H1 (cell line): ENCODE results near the gene ZNF358. TPM values are rescaled to one million over a fixed set of nuclear protein-coding genes. Genes with fewer than 3 reads are reported as not detected.

ENCODE experiments used
- CTCF ChIA-PET: fragments of 300-600 bp; sonication (Branson Sonifier 250); formaldehyde crosslinking; loops from one replicate; lab custom pipeline; 2021; ENCODE audit not compliant: partially characterized antibody; lab: Charles Lee
- POLR2A ChIA-PET: fragments of 300-600 bp; sonication (Branson Sonifier 250); formaldehyde crosslinking; loops from one replicate; lab custom pipeline; 2021; ENCODE audit warnings: inconsistent platforms; ENCODE audit not compliant: partially characterized antibody; lab: Charles Lee
- DNase-seq, 2 experiments: peaks; one replicate each; pipeline versions ENCODE4 v3.0.0 to v3.0.0-alpha.2; 2010 to 2022; ENCODE audit warnings: low spot score in 2 of 2, low read depth in 1 of 2, mixed read lengths in 1 of 2
- FAIRE-seq: peaks from 2 replicates; lab custom pipeline; 2011; peaks lifted over from hg19 to GRCh38; lab: Jason Lieb, UNC
- H2AFZ ChIP-seq: 2 replicates; pipeline ENCODE4 v1.8.1; 2012; ENCODE audit warnings: low read length, inconsistent platforms
- H2AK5ac ChIP-seq: 2 replicates; pipeline ENCODE4 v1.6.1; 2013; ENCODE audit warnings: low read depth, low read length
- H2BK120ac ChIP-seq: replicated peaks from 2 replicates; pipeline ENCODE3; 2013; ENCODE audit warnings: low read depth, low read length, inconsistent platforms
- H2BK12ac ChIP-seq: 2 replicates; pipeline ENCODE4 v1.6.1; 2013; ENCODE audit warnings: low read depth, low read length
- H2BK15ac ChIP-seq: 2 replicates; pipeline ENCODE4 v1.6.1; 2013; ENCODE audit warnings: low read length
- H2BK20ac ChIP-seq: 2 replicates; pipeline ENCODE4 v1.6.1; 2013; ENCODE audit warnings: low read length
- H2BK5ac ChIP-seq: 2 replicates; pipeline ENCODE4 v1.6.1; 2013; ENCODE audit warnings: low read depth, low read length
- H3K14ac ChIP-seq: 2 replicates; pipeline ENCODE4 v1.6.1; 2013; ENCODE audit warnings: inconsistent platforms; ENCODE audit not compliant: insufficient read length
- H3K18ac ChIP-seq: 2 replicates; pipeline ENCODE4 v1.6.1; 2013; ENCODE audit warnings: low read length; ENCODE audit errors: extremely low read depth
- H3K23ac ChIP-seq: 2 replicates; pipeline ENCODE4 v1.6.1; 2013; ENCODE audit warnings: inconsistent platforms; ENCODE audit not compliant: insufficient read length
- H3K23me2 ChIP-seq: 2 replicates; pipeline ENCODE4 v1.6.1; 2013; ENCODE audit warnings: low read depth, low read length
- H3K27ac ChIP-seq: 2 replicates; pipeline ENCODE4 v1.6.1; 2011; ENCODE audit warnings: low read depth, low read length, inconsistent platforms
- H3K27me3 ChIP-seq, 4 experiments: replicated peaks in 1 of 4; 1 replicate in 1 of 4; 2 replicates in 3 of 4; pipeline versions ENCODE4 v1.6.1 to v1.8.1; 2011 to 2013; ENCODE audit warnings: low read length in 3 of 4, mild to moderate bottlenecking in 3 of 4, inconsistent platforms in 2 of 4, mixed read lengths in 2 of 4, moderate library complexity in 1 of 4; ENCODE audit not compliant: control insufficient read depth in 3 of 4, insufficient read depth in 3 of 4; ENCODE audit errors: extremely low read depth in 1 of 4
- H3K36me3 ChIP-seq, 4 experiments: 2 replicates each; pipeline versions ENCODE4 v1.6.1 to v1.8.1; 2011 to 2013; ENCODE audit warnings: mild to moderate bottlenecking in 4 of 4, low read length in 3 of 4, moderate library complexity in 2 of 4, control low read depth in 1 of 4, inconsistent platforms in 1 of 4; ENCODE audit not compliant: insufficient read depth in 4 of 4, control insufficient read depth in 2 of 4
- H3K4ac ChIP-seq: replicated peaks from 2 replicates; pipeline ENCODE3; 2013; ENCODE audit warnings: low read length, low read depth, mixed read lengths, inconsistent platforms; ENCODE audit not compliant: insufficient read length
- H3K4me1 ChIP-seq, 4 experiments: replicated peaks in 1 of 4; 1 replicate in 1 of 4; 2 replicates in 3 of 4; pipeline versions ENCODE4 v1.6.1 to v1.8.1; 2011 to 2013; ENCODE audit warnings: low read length in 3 of 4, inconsistent platforms in 2 of 4, mixed read lengths in 1 of 4; ENCODE audit not compliant: insufficient read depth in 4 of 4, control insufficient read depth in 3 of 4
- H3K4me2 ChIP-seq, 2 experiments: 2 replicates each; pipeline versions ENCODE4 v1.6.1 to v1.8.1; 2011 to 2013; ENCODE audit warnings: low read depth in 2 of 2, low read length in 2 of 2, control low read depth in 1 of 2, inconsistent platforms in 1 of 2, mild to moderate bottlenecking in 1 of 2; ENCODE audit not compliant: insufficient read depth in 1 of 2
- H3K4me3 ChIP-seq, 4 experiments: fragments of 200-600, 300-600 bp in 1 of 4; sonication (generic), shearing (Covaris generic), sonication (Bioruptor Twin) in 1 of 4; 2 replicates each; pipeline versions ENCODE4 v1.5.1 to v1.8.1; 2011 to 2016; ENCODE audit warnings: low read length in 4 of 4, low read depth in 3 of 4, control low read depth in 2 of 4, inconsistent platforms in 2 of 4, mild to moderate bottlenecking in 2 of 4, mixed read lengths in 1 of 4, moderate library complexity in 1 of 4; ENCODE audit not compliant: insufficient read depth in 2 of 4; ENCODE audit errors: extremely low read depth in 1 of 4
- H3K56ac ChIP-seq: replicated peaks from 2 replicates; pipeline ENCODE3; 2013; ENCODE audit warnings: low read depth, mild to moderate bottlenecking, mixed read lengths, low read length, inconsistent platforms; ENCODE audit not compliant: insufficient read length
- H3K79me1 ChIP-seq: 2 replicates; pipeline ENCODE4 v1.6.1; 2013; ENCODE audit warnings: low read depth, low read length, control low read depth
- H3K79me2 ChIP-seq, 2 experiments: 2 replicates each; pipeline versions ENCODE4 v1.6.1 to v1.8.1; 2012 to 2013; ENCODE audit warnings: low read length in 2 of 2, mild to moderate bottlenecking in 2 of 2, inconsistent platforms in 1 of 2; ENCODE audit not compliant: insufficient read depth in 2 of 2, control insufficient read depth in 1 of 2
- H3K9ac ChIP-seq, 4 experiments: replicated peaks in 1 of 4; 1 replicate in 1 of 4; 2 replicates in 3 of 4; pipeline versions ENCODE4 v1.6.1 to v1.8.1; 2011 to 2013; ENCODE audit warnings: low read depth in 3 of 4, low read length in 3 of 4, control low read depth in 2 of 4, mild to moderate bottlenecking in 2 of 4, moderate library complexity in 2 of 4, inconsistent platforms in 1 of 4; ENCODE audit errors: extremely low read depth in 1 of 4
- H3K9me3 ChIP-seq, 2 experiments: 2 replicates each; pipeline versions ENCODE4 v1.6.1 to v1.8.1; 2012 to 2013; ENCODE audit warnings: mild to moderate bottlenecking in 2 of 2, moderate library complexity in 2 of 2, control low read depth in 1 of 2, inconsistent platforms in 1 of 2, low read depth in 1 of 2, low read length in 1 of 2, mixed read lengths in 1 of 2; ENCODE audit not compliant: insufficient read depth in 2 of 2
- H4K20me1 ChIP-seq, 2 experiments: replicated peaks in 1 of 2; 2 replicates each; pipeline versions ENCODE3 to v1.8.1; 2011 to 2013; ENCODE audit warnings: inconsistent platforms in 2 of 2, low read length in 2 of 2, mild to moderate bottlenecking in 1 of 2; ENCODE audit not compliant: insufficient read depth in 2 of 2, control insufficient read depth in 1 of 2
- H4K5ac ChIP-seq: 2 replicates; pipeline ENCODE4 v1.6.1; 2013; ENCODE audit warnings: low read length, low read depth, mixed read lengths, inconsistent platforms; ENCODE audit not compliant: insufficient read length
- H4K8ac ChIP-seq: 2 replicates; pipeline ENCODE4 v1.8.0; 2013; ENCODE audit warnings: mild to moderate bottlenecking, moderate library complexity, low read length, inconsistent platforms; ENCODE audit not compliant: insufficient read depth; ENCODE audit errors: extremely low read depth
- H4K91ac ChIP-seq: replicated peaks from 2 replicates; pipeline ENCODE3; 2013; ENCODE audit warnings: low read length, mixed read lengths, inconsistent platforms; ENCODE audit not compliant: insufficient read length
- KDM1A ChIP-seq: fragments of 200-600, 300-600 bp; sonication (generic); IDR thresholded peaks from 2 replicates; pipeline ENCODE4 v1.7.1; 2016; ENCODE audit warnings: mild to moderate bottlenecking, low read length, borderline replicate concordance
- RAD21 ChIP-seq, 2 experiments: IDR thresholded peaks in 1 of 2; conservative IDR thresholded peaks in 1 of 2; 2 replicates each; pipeline ENCODE4 v1.6.1; 2011; ENCODE audit warnings: low read depth in 2 of 2, low read length in 2 of 2, improper control_type of control experiment in 1 of 2, inconsistent platforms in 1 of 2, mild to moderate bottlenecking in 1 of 2, moderate library complexity in 1 of 2
- RXRA ChIP-seq: IDR thresholded peaks from 2 replicates; pipeline ENCODE4 v1.6.1; 2011; ENCODE audit warnings: low read depth, mild to moderate bottlenecking, low read length, moderate library complexity; ENCODE audit not compliant: insufficient read depth
- SIN3A ChIP-seq, 2 experiments: IDR thresholded peaks in 1 of 2; conservative IDR thresholded peaks in 1 of 2; 2 replicates each; pipeline ENCODE4 v1.6.1; 2011 to 2012; ENCODE audit warnings: low read length in 2 of 2, improper control_type of control experiment in 1 of 2, low read depth in 1 of 2, mild to moderate bottlenecking in 1 of 2
- SIRT6 ChIP-seq: IDR thresholded peaks from one replicate; pipeline ENCODE4 v1.7.1; 2012; ENCODE audit warnings: low read length, inconsistent platforms
- WGBS, 2 experiments: shearing (Covaris generic) in 1 of 2; methylation state at CpG; one replicate each; pipeline versions ENCODE4 v1.1.6 to v1.1.7; 2013 to 2015; ENCODE audit warnings: low lambda C conversion rate in 2 of 2, mixed read lengths in 2 of 2, inconsistent platforms in 1 of 2, low coverage in 1 of 2, missing lambda C conversion rate in 1 of 2; ENCODE audit not compliant: insufficient replicate concordance in 2 of 2, insufficient coverage in 1 of 2, insufficient read length in 1 of 2; ENCODE audit errors: extremely low coverage in 1 of 2, missing lambda C conversion rate in 1 of 2; 5-methylcytosine and 5-hydroxymethylcytosine counted together
- polyA plus RNA-seq, 7 experiments: library from polyadenylated mRNA; depleted of rRNA in 3 of 7; stranded (reverse) in 5 of 7; unstranded in 2 of 7; fragments of >200 nt in 5 of 7; fragments of 200-250 nt in 2 of 7; gene quantifications; 1 replicate in 5 of 7; 2 replicates in 1 of 7; 4 replicates in 1 of 7; pipeline versions ENCODE4 v1.2.1 to v1.2.3, GENCODE V29; 2011 to 2013; ENCODE audit warnings: missing spikeins in 2 of 7, mixed read lengths in 2 of 7
- total RNA-seq: library from RNA; stranded (reverse); fragmentation: NEBNext Ultra II Directional; extraction: Animal tissue kit (Norgen Biotek cat#: 25700); gene quantifications from 2 replicates; pipeline ENCODE4 v1.2.1, GENCODE V29; 2021
- TF ChIP-seq, protein P1 (sequence below): IDR thresholded peaks from 2 replicates; pipeline ENCODE4 v1.6.1; 2012; ENCODE audit warnings: inconsistent platforms

Gene ZNF358
- total and polyA plus RNA-seq, 2 of the 8 experiments (the other 6 are each of a cell fraction or from before 2014, with no cell fraction given), result 40.0 to 60.3 TPM

- H3K14ac ChIP-seq, result no peak overlapping the region
- H3K23ac ChIP-seq, result no peak overlapping the region
- no peak overlapping the region; the same call in 1 of the 2 replicates for H2BK12ac ChIP-seq
- no peaks in the 10 kb centered on the region for H3K79me2 ChIP-seq
- H3K36me3 ChIP-seq, result no peaks in the 10 kb centered on the region
- H4K5ac ChIP-seq, result no peak overlapping the region
- no peak overlapping the region for H2BK5ac ChIP-seq
- POLR2A ChIA-PET, result no interaction called here
- H2BK15ac ChIP-seq, result no peak overlapping the region
- no peak overlapping the region for H2BK20ac ChIP-seq
- H4K91ac ChIP-seq, result no peak overlapping the region
- H2AFZ ChIP-seq, result no peak overlapping the region
- 50% methylated on average over 3 of the region's 3 CpGs; no CpG with 5 or more reads in 1 of the 2 experiments for WGBS, 2 experiments
- H3K27ac ChIP-seq, result no peak overlapping the region
- no peak overlapping the region for H3K4me3 ChIP-seq
- H3K9ac ChIP-seq, result no peak overlapping the region
- no peaks in the 10 kb centered on the region for H4K20me1 ChIP-seq
- H3K9me3 ChIP-seq, result no peaks in the 10 kb centered on the region
- H4K8ac ChIP-seq, result no peak overlapping the region
- no peak overlapping the region for H2AK5ac ChIP-seq
- CTCF ChIA-PET, result interaction anchor here (0.6 to 2.2 kb wide), 3 partner anchors 12 to 128 kb away, joined by 3 to 9 read pairs (median 3); a partner anchor contains a TSS
- no peak overlapping the region for H2BK120ac ChIP-seq
- TF ChIP-seq RAD21 (IDR thresholded peaks at IDR 0.05 in 1 of 2, conservative IDR thresholded peaks at IDR 0.05 in 1 of 2; ENCODE audit: low read depth in 2 of 2, low read length in 2 of 2) (no peak), KDM1A (no peak), RXRA (0 out of 2 replicates have a peak, but pooled peaks have one; percentile 17), SIN3A (conservative IDR thresholded peaks at IDR 0.05 in 1 of 2, IDR thresholded peaks at IDR 0.05 in 1 of 2; ENCODE audit: low read depth in 1 of 2, low read length in 2 of 2) (peak; percentile 71 to 76; a peak in 3 of 4 replicates), SIRT6 (no peak)
- TF ChIP-seq, protein P1, sequence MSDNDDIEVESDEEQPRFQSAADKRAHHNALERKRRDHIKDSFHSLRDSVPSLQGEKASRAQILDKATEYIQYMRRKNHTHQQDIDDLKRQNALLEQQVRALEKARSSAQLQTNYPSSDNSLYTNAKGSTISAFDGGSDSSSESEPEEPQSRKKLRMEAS, result no peak
- no peak overlapping the region for H3K56ac ChIP-seq
- DNase-seq (peak in 1 of 2 experiments; percentile 67), FAIRE-seq (peak; percentile 87)
- H3K4ac ChIP-seq, result no peak overlapping the region
- no peaks in the 10 kb centered on the region for H3K79me1 ChIP-seq
- H3K18ac ChIP-seq, result no peak overlapping the region
- H3K27me3 ChIP-seq, result peaks cover 0 to 6% (median 4%) of the 10 kb centered on the region in 4 experiments; a peak in 1 of 7 replicates
- peaks cover 0 to 16% (median 12%) of the 10 kb centered on the region in 4 experiments; a peak in 5 of 7 replicates for H3K4me1 ChIP-seq
- peaks cover 8% of the 10 kb centered on the region; the same call in 1 of the 2 replicates for H3K23me2 ChIP-seq
- no peak overlapping the region for H3K4me2 ChIP-seq
These were observed 6.3 kb upstream of the ZNF358 start for GRCh38 chr19:7509625-7510024.
